NCI-H1105 (cell line): ENCODE measurements around the gene GAS5.

Experiments used
- DNase-seq: peaks from one replicate; lab custom pipeline; 2025; lab: John Stamatoyannopoulos, UW

Gene GAS5

DNA sequence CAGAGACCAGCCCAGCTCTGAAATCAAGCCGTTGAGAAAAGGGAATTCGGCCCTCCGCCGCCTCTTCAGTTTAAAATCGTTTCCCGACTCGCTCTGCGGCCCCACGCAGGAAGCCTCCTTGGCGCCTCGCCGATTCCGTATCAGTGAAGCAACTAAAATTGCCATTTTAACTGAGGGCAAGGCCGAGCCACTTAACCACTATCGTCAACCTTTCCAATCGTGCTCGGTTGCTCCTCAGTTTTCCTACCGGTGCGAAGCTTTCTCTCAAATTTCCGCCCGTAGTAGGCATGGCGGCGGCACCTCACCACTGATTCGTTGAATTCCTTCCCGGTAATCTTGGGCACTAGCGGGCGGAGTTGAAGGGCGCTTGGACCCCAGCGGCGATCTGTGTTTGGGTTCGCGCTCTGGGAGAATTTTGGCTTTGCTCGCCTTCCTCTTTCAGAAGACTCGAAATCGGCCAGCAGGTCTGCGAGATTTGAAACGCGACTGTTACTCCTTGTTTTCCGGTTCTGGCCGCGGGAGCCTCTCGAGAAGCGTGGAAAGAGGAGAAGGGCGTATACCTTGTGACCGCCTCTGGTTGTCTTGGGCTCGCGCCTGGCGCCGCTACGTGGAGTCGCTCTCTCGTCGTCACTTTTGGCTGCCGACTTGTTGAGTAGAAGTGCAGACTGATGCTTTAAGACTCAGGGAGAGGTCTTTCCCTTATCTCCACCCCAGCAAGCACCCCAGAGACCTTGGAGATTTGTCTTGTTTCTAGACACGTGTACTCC is 43.3 kb downstream of the GAS5 start, which contains the start of the genes CENPL and DARS2:
CENPL (minus strand) TSS at position 569 of the 767 bp plus-strand sequence. CDS start 13,584 bp downstream, outside the sequence.
DARS2 (plus strand) TSS at position 359 of the 767 bp plus-strand sequence. CDS start 557 bp downstream, outside the sequence.
- peak; percentile 99 for DNase-seq

DNA sequence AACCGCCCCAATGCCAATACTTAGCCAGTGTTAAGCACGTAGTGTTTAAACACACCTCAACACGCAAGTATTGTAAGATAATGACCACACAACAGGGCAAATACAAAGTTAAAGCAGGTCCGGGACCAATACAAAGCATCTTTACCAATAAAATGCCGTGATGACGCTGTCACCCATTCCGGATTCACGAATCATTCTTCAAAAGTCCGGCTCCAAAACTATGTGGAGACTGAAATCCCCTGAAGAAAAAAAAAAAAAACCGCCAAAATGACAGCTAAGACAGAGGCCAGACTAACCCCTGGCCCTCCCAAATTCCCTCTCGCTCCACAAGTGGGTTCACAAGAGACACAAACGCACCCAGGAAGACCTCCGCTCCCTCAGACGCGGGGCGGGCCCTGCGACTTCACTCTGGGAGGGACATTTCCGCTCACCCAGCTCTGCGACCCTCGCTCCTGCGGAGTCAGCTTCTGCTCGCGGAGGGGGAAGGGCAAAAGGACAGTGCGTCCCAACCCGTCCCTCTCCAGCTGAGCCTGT is 43.9 kb downstream of the GAS5 start:
- no peak for DNase-seq

DNA sequence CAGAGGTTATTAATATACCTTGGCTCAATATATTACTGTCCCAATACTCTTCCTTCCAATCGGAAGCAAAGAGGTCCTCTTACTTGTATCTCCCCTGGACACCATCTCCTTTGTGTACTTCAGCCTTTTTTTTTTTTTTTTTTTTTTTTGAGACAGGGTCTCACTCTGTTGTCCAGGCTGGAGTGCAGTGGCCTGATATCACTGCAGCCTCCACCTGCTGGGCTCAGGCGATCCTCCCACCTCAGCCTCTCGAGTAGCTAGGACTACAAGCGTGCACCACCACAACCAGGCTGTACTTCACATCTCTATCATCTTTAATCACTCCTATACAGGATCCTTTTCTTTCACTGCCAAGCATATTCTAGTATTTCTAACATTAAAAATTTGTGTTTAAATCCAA is 46.1 kb downstream of the GAS5 start:
- DNase-seq, result no peak

DNA sequence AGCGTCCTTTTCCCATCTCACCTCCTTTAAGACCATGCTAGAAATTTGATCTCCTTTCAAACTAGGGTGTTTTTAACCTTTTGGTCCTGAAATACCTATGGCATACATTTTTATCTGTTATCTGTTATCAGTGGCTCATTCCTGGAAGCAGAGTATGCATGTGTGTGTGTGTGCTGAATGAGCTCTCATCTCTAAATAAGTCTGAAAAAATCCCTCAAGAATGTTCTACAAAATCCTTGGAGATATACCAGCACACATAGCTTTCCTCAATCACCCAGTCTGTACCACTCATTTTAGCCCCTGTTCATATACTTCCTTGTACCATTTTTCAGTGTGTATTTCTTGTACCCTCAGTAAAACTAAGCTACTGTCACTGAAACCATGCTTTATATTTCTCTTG is 49.3 kb downstream of the GAS5 start:
- DNase-seq, result no peak
